Nephron (organoid): ENCODE results near the gene ZMIZ1.
A peak's percentile ranks its signal among the peaks of the same experiment; 100 is the strongest.

Source experiments
- H3K27ac Mint-ChIP-seq, 3 experiments: 2 replicates each; pipeline ENCODE4 v1.8.0; 2020; ENCODE audit warnings: mixed read lengths in 3 of 3, mild to moderate bottlenecking in 2 of 3, moderate library complexity in 1 of 3
- H3K27me3 Mint-ChIP-seq: 2 replicates; pipeline ENCODE4 v1.8.0; 2021; ENCODE audit warnings: low read depth, mild to moderate bottlenecking, moderate library complexity, mixed read lengths
- H3K36me3 Mint-ChIP-seq: 2 replicates; pipeline ENCODE4 v1.8.0; 2020; ENCODE audit warnings: low read depth, mixed read lengths
- H3K4me1 Mint-ChIP-seq: 2 replicates; pipeline ENCODE4 v1.8.0; 2020; ENCODE audit warnings: mixed read lengths
- H3K4me3 Mint-ChIP-seq, 3 experiments: 2 replicates each; pipeline ENCODE4 v1.8.0; 2020; ENCODE audit warnings: mild to moderate bottlenecking in 3 of 3, mixed read lengths in 3 of 3, moderate library complexity in 2 of 3
- H3K9me3 Mint-ChIP-seq: 2 replicates; pipeline ENCODE4 v1.8.0; 2020; ENCODE audit warnings: mixed read lengths
- TF ChIP-seq, protein P1 (sequence below), 3 experiments: fragments of 200-600 bp; sonication (generic); IDR thresholded peaks; one replicate each; pipeline ENCODE4 v1.5.0; 2021; ENCODE audit warnings: antibody characterized with exemption in 3 of 3; ENCODE audit not compliant: unreplicated experiment in 3 of 3

The ZMIZ1 gene

DNA sequence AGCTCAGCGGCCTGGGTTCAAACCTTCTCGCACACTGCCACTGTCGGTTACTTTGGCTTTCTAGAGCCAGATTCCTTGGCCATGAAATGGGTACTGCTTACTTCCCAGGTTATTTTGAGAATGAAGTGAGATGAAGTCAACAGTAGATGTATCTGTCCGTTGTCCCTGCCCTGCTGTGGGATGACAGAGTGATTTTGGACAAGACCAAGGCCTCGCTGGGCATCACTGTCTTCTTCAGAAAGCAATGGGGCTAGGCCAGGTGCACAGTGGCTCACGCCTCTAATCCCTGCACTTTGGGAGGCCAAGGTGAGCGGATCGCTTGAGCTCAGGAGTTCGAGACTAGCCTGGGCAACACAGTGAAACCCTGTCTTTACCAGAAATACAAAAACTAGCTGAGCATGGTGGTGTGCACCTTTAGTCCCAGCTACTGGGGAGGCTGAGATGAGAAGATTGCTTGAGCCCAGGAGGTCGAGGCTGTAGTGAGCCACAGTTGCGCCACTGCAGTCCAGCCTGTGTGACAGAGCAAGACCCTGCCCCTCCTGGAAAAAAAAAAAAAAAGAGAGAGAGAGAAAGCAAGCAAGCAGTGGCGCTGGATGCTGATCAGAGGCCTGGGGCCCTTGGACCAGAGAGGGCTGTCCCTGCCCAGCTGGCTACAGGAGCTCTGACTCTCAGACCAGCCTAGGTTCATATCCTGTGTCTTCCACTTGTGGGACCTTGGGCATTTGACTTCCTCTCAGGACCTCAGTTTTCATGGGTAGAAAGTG lies 25.8 kb downstream of the ZMIZ1 start:
- no peak overlapping the region for H3K27ac Mint-ChIP-seq
- H3K4me3 Mint-ChIP-seq, result no peak overlapping the region
- no peaks in the 10 kb centered on the region for H3K27me3 Mint-ChIP-seq
- H3K36me3 Mint-ChIP-seq, result peaks cover 10% of the 10 kb centered on the region
- H3K4me1 Mint-ChIP-seq, result peaks cover 73% of the 10 kb centered on the region
- TF ChIP-seq, protein P1, sequence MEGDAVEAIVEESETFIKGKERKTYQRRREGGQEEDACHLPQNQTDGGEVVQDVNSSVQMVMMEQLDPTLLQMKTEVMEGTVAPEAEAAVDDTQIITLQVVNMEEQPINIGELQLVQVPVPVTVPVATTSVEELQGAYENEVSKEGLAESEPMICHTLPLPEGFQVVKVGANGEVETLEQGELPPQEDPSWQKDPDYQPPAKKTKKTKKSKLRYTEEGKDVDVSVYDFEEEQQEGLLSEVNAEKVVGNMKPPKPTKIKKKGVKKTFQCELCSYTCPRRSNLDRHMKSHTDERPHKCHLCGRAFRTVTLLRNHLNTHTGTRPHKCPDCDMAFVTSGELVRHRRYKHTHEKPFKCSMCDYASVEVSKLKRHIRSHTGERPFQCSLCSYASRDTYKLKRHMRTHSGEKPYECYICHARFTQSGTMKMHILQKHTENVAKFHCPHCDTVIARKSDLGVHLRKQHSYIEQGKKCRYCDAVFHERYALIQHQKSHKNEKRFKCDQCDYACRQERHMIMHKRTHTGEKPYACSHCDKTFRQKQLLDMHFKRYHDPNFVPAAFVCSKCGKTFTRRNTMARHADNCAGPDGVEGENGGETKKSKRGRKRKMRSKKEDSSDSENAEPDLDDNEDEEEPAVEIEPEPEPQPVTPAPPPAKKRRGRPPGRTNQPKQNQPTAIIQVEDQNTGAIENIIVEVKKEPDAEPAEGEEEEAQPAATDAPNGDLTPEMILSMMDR (IDR thresholded peaks at IDR 0.05; ENCODE audit: unreplicated experiment in 3 of 3), result no peak
- no peaks in the 10 kb centered on the region for H3K9me3 Mint-ChIP-seq

DNA sequence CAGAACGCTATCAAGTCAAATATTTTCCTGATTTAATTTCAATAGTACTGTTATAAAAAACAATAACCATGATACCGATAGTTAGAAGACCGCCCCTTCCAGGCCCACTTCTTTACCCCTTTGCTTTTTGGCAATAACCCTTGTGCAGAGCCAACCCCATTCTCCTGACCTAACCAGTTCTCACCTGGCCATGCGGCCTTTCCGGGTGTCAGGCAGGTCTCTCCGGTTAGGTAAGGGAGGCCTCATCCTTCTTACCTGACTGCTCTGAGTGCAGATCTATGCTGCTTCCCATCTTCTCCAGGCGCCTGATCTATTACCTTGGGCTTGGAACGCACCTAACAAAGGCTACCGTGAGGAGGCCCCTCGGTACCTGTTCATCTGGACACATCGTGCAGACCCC lies 26.6 kb downstream of the ZMIZ1 start:
- peaks cover 73% of the 10 kb centered on the region for H3K4me1 Mint-ChIP-seq
- H3K27ac Mint-ChIP-seq, result peak overlapping the region in 1 of 3 experiments; percentile 26
- peaks cover 3% of the 10 kb centered on the region for H3K27me3 Mint-ChIP-seq
- TF ChIP-seq, protein P1 (IDR thresholded peaks at IDR 0.05; ENCODE audit: unreplicated experiment in 3 of 3), result no peak
- peaks cover 10% of the 10 kb centered on the region for H3K36me3 Mint-ChIP-seq
- no peak overlapping the region for H3K4me3 Mint-ChIP-seq
- no peaks in the 10 kb centered on the region for H3K9me3 Mint-ChIP-seq

DNA sequence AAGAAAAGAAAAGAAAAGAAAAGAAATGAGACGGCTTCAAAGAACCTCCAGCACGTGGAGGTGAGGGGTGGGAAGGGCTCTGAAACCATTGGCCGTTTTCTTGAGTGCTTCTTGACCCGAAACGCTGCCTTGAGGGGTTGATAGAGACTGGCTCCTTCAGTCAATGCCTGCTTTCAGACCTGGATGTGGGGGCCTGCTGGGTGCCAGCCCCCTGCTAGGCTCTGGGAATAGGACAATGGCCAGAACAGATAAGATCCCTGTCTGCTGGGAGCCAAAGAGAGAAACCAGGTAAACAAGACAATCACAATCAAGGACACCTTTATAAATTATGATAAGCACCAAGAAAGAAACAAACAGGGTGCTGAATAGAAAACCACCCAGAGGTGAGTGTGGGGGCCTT lies 27.7 kb downstream of the ZMIZ1 start:
- no peaks in the 10 kb centered on the region for H3K9me3 Mint-ChIP-seq
- H3K4me3 Mint-ChIP-seq, result no peak overlapping the region
- TF ChIP-seq, protein P1 (IDR thresholded peaks at IDR 0.05; ENCODE audit: unreplicated experiment in 3 of 3), result no peak

DNA sequence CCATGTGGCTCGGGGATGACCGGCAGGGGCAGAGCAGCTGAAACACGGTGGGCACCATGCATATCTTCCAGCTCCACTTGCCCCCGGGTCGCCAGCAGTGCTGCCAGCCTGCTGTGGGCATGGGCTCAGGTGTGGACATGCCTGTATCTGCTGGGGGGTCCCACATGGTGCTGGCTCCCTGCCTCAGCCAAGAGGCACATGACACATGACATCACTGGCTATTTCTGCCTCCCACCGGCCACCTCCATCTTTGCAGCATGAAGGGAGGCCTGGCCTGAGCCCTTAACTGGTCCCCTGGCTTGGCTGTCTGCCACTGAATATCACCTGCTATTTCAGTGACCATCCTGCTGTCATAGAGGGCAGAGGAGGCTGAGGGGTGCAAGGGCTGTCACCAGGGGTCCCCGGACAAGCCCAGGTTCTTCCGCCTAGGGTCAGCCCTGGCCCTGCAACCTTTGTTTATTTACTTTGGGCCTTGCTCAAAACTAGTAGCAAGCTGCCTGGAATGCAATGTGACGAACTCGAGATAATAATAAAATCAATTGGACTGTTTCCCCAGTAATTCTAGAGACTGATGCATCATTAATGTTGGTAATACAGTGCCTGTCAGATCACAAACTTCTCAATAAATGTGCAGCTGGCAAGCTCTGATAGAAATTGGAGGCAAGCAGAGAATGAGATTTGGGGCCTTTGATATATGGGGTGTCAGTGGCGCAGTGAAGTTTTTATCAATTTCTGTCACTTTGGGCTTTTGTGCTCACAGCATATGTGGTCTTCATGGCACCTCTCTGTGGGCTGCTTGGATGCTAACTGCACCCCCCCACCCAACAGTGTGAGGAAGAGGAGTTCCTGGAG lies 28.5 kb downstream of the ZMIZ1 start:
- TF ChIP-seq, protein P1 (IDR thresholded peaks at IDR 0.05; ENCODE audit: unreplicated experiment in 3 of 3), result no peak

More for the DNA sequence above, 27.7 kb downstream of the ZMIZ1 start:
- Mint-ChIP-seq H3K27me3 (peaks cover 4% of the 10 kb centered on the region), H3K27ac (peak overlapping the region in 2 of 3 experiments; percentile 12 to 30), H3K4me1 (peaks cover 73% of the 10 kb centered on the region), H3K36me3 (peaks cover 10% of the 10 kb centered on the region)

DNA sequence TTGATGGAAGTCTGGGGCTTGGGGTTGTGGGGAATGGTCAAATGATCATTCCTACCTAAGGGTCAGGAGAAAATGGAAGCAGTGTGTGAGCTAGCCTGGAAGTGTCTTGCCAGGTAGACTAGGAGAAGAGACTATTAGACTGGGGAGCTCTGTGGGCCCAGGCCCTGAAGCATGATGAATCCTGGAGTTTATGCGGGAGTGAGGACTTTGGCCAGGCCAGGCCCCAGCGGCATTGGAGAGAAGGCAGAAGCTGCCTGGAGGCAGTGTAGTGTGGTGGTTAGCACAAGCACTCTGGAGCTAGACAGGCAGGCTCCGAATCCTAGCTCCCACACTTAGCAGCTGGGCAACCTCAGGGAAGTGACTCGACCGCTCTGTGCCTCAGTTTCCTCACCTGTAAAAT lies 29.3 kb downstream of the ZMIZ1 start:
- TF ChIP-seq, protein P1 (IDR thresholded peaks at IDR 0.05; ENCODE audit: unreplicated experiment in 3 of 3), result no peak
- no peak overlapping the region for H3K4me3 Mint-ChIP-seq
- peaks cover 4% of the 10 kb centered on the region for H3K27me3 Mint-ChIP-seq
- H3K27ac Mint-ChIP-seq, result peak overlapping the region in 2 of 3 experiments; percentile 38 to 62
- H3K36me3 Mint-ChIP-seq, result peaks cover 7% of the 10 kb centered on the region
- no peaks in the 10 kb centered on the region for H3K9me3 Mint-ChIP-seq
- peaks cover 80% of the 10 kb centered on the region for H3K4me1 Mint-ChIP-seq

More for the DNA sequence above, 28.5 kb downstream of the ZMIZ1 start:
- H3K9me3 Mint-ChIP-seq, result no peaks in the 10 kb centered on the region
- H3K4me3 Mint-ChIP-seq, result no peak overlapping the region
- H3K4me1 Mint-ChIP-seq, result peaks cover 79% of the 10 kb centered on the region
- H3K27me3 Mint-ChIP-seq, result peaks cover 4% of the 10 kb centered on the region
- H3K36me3 Mint-ChIP-seq, result peaks cover 10% of the 10 kb centered on the region
- peak overlapping the region in 2 of 3 experiments; percentile 30 to 38 for H3K27ac Mint-ChIP-seq
